Stimulated activated CD4-positive, alpha-beta T cell treated with anti-CD3 and anti-CD28 coated beads, Interleukin-4, amount 100 ng/mL, for 24 hours (primary cell): ENCODE data around the gene TNIK.
"Not testable (repeated sequence)": the region's sequence is repeated elsewhere in the genome, so short reads cannot be mapped to it uniquely, and the experiment has no call there.

Experiments used
- DNase-seq: peaks from one replicate; pipeline ENCODE4 v3.0.0-alpha.2; 2020

TNIK gene

GRCh38 chr3:171468296-171468906, 8.2 kb upstream of the TNIK start:
- DNase-seq, result no peak

GRCh38 chr3:171465763-171466162, 5.6 kb upstream of the TNIK start:
- no peak for DNase-seq

GRCh38 chr3:171464462-171464861, 4.3 kb upstream of the TNIK start:
- DNase-seq, result no peak

- DNase-seq, result peak; percentile 23
Observed at GRCh38 chr3:171462224-171462623, 2.0 kb upstream of the TNIK start.

- no peak for DNase-seq
Observed at GRCh38 chr3:171461525-171461917, 1.3 kb upstream of the TNIK start.

- DNase-seq, result peak; percentile 42
Observed at GRCh38 chr3:171460725-171461524, 720 bp upstream of the TNIK start.

- peak; percentile 52 for DNase-seq
Observed at GRCh38 chr3:171459137-171459941, 866 bp downstream of the TNIK start.

- no peak for DNase-seq
Observed at GRCh38 chr3:171458864-171459136, 1.4 kb downstream of the TNIK start.

GRCh38 chr3:171458071-171458863, 1.9 kb downstream of the TNIK start:
- DNase-seq, result peak; percentile 31

GRCh38 chr3:171457607-171458061, 2.6 kb downstream of the TNIK start:
- no peak for DNase-seq

- DNase-seq, result no peak
Observed at GRCh38 chr3:171456765-171457606, 3.2 kb downstream of the TNIK start.

GRCh38 chr3:171455603-171456550, 4.3 kb downstream of the TNIK start:
- no peak for DNase-seq

- no peak for DNase-seq
Observed at GRCh38 chr3:171454041-171454440, 6.2 kb downstream of the TNIK start.

- no peak for DNase-seq
Observed at GRCh38 chr3:171453180-171453886, 6.9 kb downstream of the TNIK start.

GRCh38 chr3:171452328-171452727, 7.9 kb downstream of the TNIK start:
- DNase-seq, result no peak

- DNase-seq, result no peak
Observed at GRCh38 chr3:171451915-171452314, 8.3 kb downstream of the TNIK start.

GRCh38 chr3:171447579-171447891, 12.7 kb downstream of the TNIK start:
- DNase-seq, result not testable (repeated sequence)

GRCh38 chr3:171446801-171447578, 13.2 kb downstream of the TNIK start:
- DNase-seq, result no peak

GRCh38 chr3:171446301-171446700, 13.9 kb downstream of the TNIK start:
- no peak for DNase-seq
